HG03196 (cell line): Measurements from ENCODE around the gene TGM1.

ENCODE experiments used
- ATAC-seq: cut with Tn5 transposase; IDR thresholded peaks from one replicate; pipeline ENCODE4 v1.9.1; 2021; ENCODE audit not compliant: unreplicated experiment

TGM1 gene

GRCh38 chr14:24271134-24271833 lies 8.3 kb upstream of the TGM1 start, which contains the start of gene RABGGTA:
Gene RABGGTA, minus strand, starts transcription at chr14:24271597. Its CDS starts 482 bp downstream, at chr14:24271115.
- peak; percentile 78 for ATAC-seq

DNA sequence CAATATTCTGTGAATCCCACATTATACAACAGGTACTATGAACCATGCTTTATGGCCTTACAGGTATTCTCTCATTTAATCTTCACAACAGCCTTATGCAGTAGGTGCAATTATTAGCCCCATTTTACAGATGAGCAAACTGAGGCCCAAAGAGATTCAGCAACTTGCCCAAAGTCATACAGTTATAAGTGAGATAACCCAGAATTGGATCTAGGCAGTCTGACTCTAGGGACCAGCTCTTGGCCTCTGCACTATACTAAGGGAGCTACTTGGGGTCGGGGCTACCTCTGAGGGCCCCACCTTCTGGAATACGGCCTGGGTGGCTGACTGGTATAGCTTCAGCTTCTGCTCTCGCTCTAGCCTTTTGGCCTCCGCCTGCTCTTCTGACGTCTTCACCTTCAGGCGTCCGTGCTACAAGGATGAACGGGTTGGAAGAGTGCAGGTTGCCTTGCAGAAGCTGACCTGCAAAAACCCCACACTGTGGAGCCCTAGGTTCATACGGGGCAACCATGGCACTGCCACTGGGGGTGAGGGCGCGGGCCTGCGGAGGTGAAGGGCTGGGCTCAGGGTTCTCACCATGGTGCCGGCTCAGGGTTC lies 7.7 kb upstream of the TGM1 start:
- ATAC-seq = no peak

DNA sequence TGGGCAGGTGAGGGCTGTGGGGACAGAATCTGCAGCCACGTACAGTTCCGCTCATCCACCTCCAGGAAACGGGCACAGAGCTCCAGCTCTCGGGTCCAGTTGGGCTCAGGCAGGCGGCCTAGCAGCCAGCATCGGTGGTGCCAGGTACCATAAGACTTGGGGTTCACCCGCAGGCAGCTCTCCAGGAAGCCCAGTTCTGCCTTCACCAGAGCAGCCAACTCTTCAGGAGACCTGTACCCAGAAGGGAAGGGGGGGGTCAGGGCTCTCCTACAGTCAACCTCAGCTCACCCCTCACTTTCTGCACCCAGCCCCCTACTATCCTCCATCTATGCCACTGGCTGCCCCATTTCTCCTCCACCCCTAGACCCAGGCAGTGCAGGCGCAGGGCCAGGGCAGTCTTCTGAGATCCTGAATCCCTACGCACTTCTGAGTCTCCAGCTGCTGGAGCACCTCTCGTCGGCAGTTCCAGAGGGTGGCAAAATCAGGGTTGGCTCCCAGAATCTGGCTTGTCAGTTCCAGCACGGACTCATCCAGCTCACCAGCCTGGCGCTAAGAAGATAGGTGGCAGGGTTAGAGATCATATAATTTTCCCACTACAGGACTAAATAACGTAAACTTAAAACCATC lies 7.0 kb upstream of the TGM1 start:
- no peak for ATAC-seq

DNA sequence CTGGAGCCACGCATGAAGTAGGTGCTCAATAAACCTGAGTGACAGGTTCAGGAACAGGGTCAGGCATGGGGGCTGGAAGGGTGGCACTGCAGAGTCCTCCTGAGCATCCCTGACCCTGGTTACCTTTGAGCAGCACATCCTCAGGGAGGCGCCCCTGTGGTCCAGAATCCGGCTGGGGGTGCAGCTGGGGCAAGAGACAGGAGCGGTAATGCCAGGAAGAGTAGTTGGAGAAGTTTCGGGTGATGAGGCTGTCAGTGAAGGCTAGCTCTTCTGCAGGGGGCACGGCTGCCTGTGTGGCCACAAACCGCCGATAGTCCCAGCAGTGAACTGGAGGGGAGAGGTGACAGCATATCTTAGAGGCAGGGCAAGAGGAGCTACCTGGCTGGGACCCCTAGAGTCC lies 6.4 kb upstream of the TGM1 start:
- no peak for ATAC-seq

- no peak for ATAC-seq
These were observed 5.2 kb upstream of the TGM1 start for GRCh38 chr14:24268225-24268624.

DNA sequence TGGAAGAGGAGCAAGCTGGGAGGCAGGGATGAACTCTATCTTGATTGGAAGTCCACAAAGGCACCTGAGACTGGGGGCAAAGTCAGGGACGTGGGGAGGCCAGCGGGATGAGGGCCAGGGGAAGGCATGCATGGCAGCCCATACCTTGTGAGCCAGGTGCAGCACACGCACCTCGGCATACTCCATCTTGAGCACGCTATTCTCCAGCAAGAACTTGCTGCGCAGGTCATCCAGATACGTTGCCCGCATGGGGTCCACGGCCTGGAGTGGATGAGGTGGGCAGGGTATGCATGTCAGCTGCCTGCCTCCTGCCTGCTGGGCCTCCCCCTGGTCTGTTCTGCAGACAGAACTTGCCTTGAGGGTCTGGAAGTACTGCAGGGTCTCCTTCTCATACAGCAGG lies 4.5 kb upstream of the TGM1 start:
- ATAC-seq = no peak

DNA sequence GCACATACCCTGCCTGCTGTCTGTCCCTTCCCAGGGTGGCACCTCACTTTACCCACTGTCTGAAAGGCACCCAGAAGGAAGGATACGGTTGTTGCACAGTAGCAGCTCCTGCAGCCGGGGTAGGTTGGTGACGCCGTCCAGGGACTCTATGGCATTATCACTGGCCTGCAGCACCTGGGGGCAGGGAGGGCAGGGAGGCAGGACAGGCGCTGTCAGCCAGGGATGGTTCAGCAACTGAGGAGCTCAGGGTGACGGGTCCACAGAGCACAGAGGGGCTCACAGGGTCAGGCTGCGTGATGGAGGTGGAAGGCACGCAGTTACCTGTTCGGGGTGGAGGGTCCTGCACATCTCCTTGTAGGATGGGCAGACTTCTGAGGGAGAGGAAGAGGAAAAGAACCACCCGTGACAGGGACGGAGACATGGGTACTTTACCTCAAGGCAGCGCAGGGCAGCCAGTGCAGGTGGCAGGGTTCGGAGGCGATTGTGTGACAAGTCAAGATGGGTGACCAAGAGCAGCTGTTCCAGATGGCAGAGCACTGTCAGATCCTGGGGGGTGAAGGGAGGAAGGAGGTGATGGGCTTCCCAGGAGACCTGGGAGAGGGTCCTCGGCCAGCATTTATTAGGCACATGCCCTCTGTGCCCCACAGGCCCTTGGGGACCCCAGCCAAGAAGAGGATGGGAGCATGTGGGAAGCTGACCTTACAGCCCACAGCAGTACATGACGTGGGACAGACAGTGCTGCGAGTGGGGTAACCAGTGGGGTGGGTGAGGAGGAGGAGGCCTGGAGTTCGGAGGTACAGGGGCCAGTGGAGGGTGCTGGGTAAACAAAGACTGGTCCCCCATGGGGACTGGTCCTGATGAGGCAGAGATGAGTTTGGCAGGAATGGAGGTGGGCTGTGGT lies 3.6 kb upstream of the TGM1 start:
- no peak for ATAC-seq

- ATAC-seq = no peak
These were observed 1.3 kb upstream of the TGM1 start for GRCh38 chr14:24264298-24264697.

- no peak for ATAC-seq
These were observed 871 bp upstream of the TGM1 start for GRCh38 chr14:24263848-24264247.

GRCh38 chr14:24261969-24262327 lies 1.0 kb downstream of the TGM1 start:
- no peak for ATAC-seq

- ATAC-seq = no peak
These were observed 1.6 kb downstream of the TGM1 start for GRCh38 chr14:24261256-24261968.

- ATAC-seq = no peak
These were observed 2.2 kb downstream of the TGM1 start for GRCh38 chr14:24260780-24261157.

- no peak for ATAC-seq
These were observed 2.8 kb downstream of the TGM1 start for GRCh38 chr14:24260026-24260779.

GRCh38 chr14:24259282-24260025 lies 3.5 kb downstream of the TGM1 start:
- ATAC-seq = no peak

DNA sequence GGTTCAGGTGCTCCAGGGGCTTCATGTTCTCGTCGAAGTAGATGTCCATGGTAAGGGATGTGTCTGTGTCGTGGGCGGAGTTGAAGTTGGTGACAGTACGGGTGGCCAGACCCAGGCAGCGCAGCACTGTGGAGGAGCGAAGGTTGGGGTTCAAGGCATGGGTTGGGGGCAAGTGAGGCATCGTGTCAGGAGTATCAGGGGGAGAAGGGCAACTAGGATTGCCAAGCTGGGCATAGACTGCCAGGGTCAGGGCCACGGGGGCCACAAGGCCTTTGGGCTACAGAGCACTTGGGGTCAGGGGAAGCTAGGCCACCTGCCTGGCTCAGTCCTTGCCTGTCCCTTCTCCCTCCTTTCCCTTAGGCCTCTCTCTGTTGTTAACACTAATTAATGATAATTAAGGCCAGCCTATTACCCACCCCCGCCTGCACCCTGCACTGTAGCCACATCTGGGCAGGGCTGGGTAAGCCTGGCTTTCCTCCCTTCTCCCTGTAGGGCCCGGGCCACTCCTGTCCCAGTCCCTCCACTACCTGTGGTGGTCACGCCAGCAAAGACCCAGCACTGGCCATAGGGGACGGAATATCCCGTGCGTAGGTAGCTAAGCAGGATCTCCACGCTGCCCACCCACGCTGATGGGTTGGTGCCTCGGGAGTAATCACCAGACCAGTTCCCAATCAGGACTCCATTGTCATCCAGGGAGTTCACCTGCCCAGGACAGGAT lies 4.3 kb downstream of the TGM1 start:
- no peak for ATAC-seq

- no peak for ATAC-seq
These were observed 4.9 kb downstream of the TGM1 start for GRCh38 chr14:24258119-24258518.

GRCh38 chr14:24256960-24257359 lies 6.0 kb downstream of the TGM1 start:
- ATAC-seq = no peak

DNA sequence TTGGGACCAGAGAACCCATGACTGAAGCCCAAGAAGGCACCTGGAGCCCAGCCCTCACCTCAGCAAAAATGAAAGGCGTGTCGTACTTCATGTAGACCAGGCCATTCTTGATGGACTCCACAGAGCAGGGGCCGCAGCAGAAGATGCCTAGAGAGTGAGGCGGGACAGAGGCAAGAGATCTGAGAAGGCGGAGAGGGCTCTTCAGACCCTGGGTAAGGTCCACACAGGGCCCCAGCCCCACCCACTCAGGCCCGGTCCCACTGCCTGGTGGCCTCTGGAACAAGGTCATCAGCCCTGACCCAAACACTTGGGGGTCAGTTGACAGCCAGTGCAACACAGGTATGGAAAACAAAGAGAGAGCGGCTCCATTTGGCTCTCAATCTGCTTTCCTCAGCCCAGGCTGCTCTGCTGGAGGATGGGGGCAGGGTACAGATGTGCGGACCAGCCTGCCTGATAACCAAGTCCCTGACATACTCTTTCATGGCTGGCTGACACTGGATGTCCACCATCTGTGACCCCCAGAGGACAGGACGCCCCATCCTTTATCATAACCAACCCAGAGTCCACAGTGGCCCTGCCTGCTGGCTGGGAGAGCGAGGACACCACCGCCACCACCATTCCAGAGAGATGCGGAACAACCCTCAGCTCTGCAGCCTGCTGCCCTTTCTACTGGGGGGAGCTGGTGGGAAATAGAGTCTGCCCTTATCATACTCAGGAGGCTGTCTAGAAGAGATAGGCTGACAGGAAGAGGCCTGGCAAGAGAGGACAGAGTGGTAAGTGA lies 6.9 kb downstream of the TGM1 start:
- ATAC-seq = no peak
